ENCODE measurements around the gene ASTN2. TPM values are rescaled to one million over a fixed set of nuclear protein-coding genes. Genes with fewer than 3 reads are reported as not detected.

Gene ASTN2
- total and polyA plus RNA-seq, 2 experiments from 2014 or later: 7.0 to 24.6 TPM

- no peak for TF ChIP-seq ETS1 (IDR thresholded peaks at IDR 0.05)
- TF ChIP-seq NANOG (IDR thresholded peaks at IDR 0.05; ENCODE audit: borderline replicate concordance): no peak
- no peak for TF ChIP-seq EZH2 (IDR thresholded peaks at IDR 0.05; ENCODE audit: low read depth, unreplicated experiment)
- no peak for TF ChIP-seq ZNF114 (CRISPR knock-in tag; IDR thresholded peaks at IDR 0.05)
- TF ChIP-seq CTCF (conservative IDR thresholded peaks at IDR 0.05; ENCODE audit: low read depth in 2 of 2): no peak
- TF ChIP-seq JUNB (IDR thresholded peaks at IDR 0.05; ENCODE audit: unreplicated experiment): no peak
- no peak for TF ChIP-seq EZH2phosphoT487 (IDR thresholded peaks at IDR 0.05; ENCODE audit: unreplicated experiment)
- no peak for TF ChIP-seq ZNF331 (CRISPR knock-in tag; IDR thresholded peaks at IDR 0.05; ENCODE audit: low read depth)
- TF ChIP-seq STAT1 (IDR thresholded peaks at IDR 0.05; ENCODE audit: unreplicated experiment): no peak
- no peak for TF ChIP-seq POLR2AphosphoS5 (IDR thresholded peaks at IDR 0.05; ENCODE audit: low read depth)
- TF ChIP-seq CREB1 (CRISPR knock-in tag; IDR thresholded peaks at IDR 0.05; ENCODE audit: low read depth): no peak
These were observed 647.6 kb downstream of the ASTN2 start (continued) for GRCh38 chr9:116767219-116767618.

- Histone ChIP-seq H3F3A (replicated peaks; ENCODE audit: low read depth) (no peaks in the 10 kb centered on the region), H3K4me2 (no peak overlapping the region), H3K79me2 (replicated peaks; ENCODE audit: insufficient read depth) (no peaks in the 10 kb centered on the region), H2AFZ (no peak overlapping the region), H3K36me3 (ENCODE audit: insufficient read depth) (no peaks in the 10 kb centered on the region), H3K4me3 (no peak overlapping the region), H3K9me2 (ENCODE audit: insufficient read depth) (0 out of 2 replicates have a peak, but pooled peaks cover 3% of the 10 kb centered on the region), H3K4me1 (ENCODE audit: insufficient read depth) (peaks cover 6% of the 10 kb centered on the region; the same call in 1 of the 2 replicates), H3K27me3 (ENCODE audit: insufficient read depth) (no peaks in the 10 kb centered on the region), H3K27ac (ENCODE audit: low read depth) (no peak overlapping the region), H4K20me1 (replicated peaks; ENCODE audit: insufficient read depth) (no peaks in the 10 kb centered on the region)
- Mint-ChIP-seq H3K4me3 (no peak overlapping the region), H3K4me1 (peaks cover 16% of the 10 kb centered on the region), H3K9me3 (no peaks in the 10 kb centered on the region), H3K27me3 (ENCODE audit: insufficient read depth, low read depth, poor library complexity) (no peaks in the 10 kb centered on the region), H3K36me3 (ENCODE audit: low read depth) (no peaks in the 10 kb centered on the region), H3K27ac (no peak overlapping the region)
- ATAC-seq (no peak), DNase-seq (ENCODE audit: low spot score) (no peak)
- TF ChIP-seq ETS1 (IDR thresholded peaks at IDR 0.05) (no peak), ZNF331 (CRISPR knock-in tag; IDR thresholded peaks at IDR 0.05; ENCODE audit: low read depth) (no peak), NANOG (IDR thresholded peaks at IDR 0.05; ENCODE audit: borderline replicate concordance) (no peak), REST (IDR thresholded peaks at IDR 0.05; ENCODE audit: unreplicated experiment) (no peak)
These were observed 649.8 kb downstream of the ASTN2 start for GRCh38 chr9:116765011-116765410.

All from GM23338 (cell line).